Mucosa of descending colon (tissue), 3 donors: ENCODE measurements around the gene ANO10. TPM values are rescaled to one million over a fixed set of nuclear protein-coding genes. Genes with fewer than 3 reads are reported as not detected.
A peak's percentile ranks its signal among the peaks of the same experiment; 100 is the strongest.

Experiments
- ATAC-seq: fragments of 200-7000 bp; cut with Tn5 transposase; one replicate; pipeline ENCODE4 v1.9.1; 2020; ENCODE audit warnings: mild to moderate bottlenecking, moderate library complexity
- DNase-seq, 3 donors: peaks; one replicate each; pipeline ENCODE4 v3.0.0-alpha.2; 2020
- H3K36me3 ChIP-seq: fragments of 200-600 bp; one replicate; pipeline ENCODE4 v1.8.0; 2021; ENCODE audit warnings: low read depth, mild to moderate bottlenecking
- H3K4me1 ChIP-seq: fragments of 200-600 bp; one replicate; pipeline ENCODE4 v1.8.0; 2021; ENCODE audit warnings: low read depth, mild to moderate bottlenecking
- H3K4me3 ChIP-seq: fragments of 200-600 bp; one replicate; pipeline ENCODE4 v1.8.0; 2021; ENCODE audit warnings: mild to moderate bottlenecking
- H3K9me3 ChIP-seq: fragments of 200-600 bp; one replicate; pipeline ENCODE4 v1.8.0; 2021; ENCODE audit warnings: mild to moderate bottlenecking
- CTCF ChIP-seq: fragments of 200-600 bp; IDR thresholded peaks from one replicate; pipeline ENCODE4 v1.8.0; 2022; ENCODE audit warnings: antibody characterized with exemption, mild to moderate bottlenecking
- intact Hi-C, 2 donors: fragments of 100-400 bp; cut with DNase I in 1 of 2; cut with micrococcal nuclease in 1 of 2; formaldehyde crosslinking; loops; one replicate each; pipeline versions ENCODE4 v1.11.0 to v1.11.1; 2022; cut with DNase I, micrococcal nuclease
- total RNA-seq, 3 donors: library from RNA; stranded (reverse); fragmentation: NEBNext Ultra II Directional in 2 of 3; extraction: Animal tissue kit (Norgen Biotek cat#: 25700) in 2 of 3; gene quantifications; one replicate each; pipeline versions ENCODE4 v1.2.1 to v1.2.4, GENCODE V29; 2021 to 2023
- donor health status: DM: no; HTN: no; CAD: no; lungs with moderate emphysema.
- donor health status: DM: no; HTN: no; CAD: no.
- donor health status: DM: no; HTN: yes; CAD: no.

Gene ANO10
- total RNA-seq, 3 donors from 2014 or later: 46.6 to 100.0 (median 64.1) TPM

- TF ChIP-seq CTCF: no peak
- ATAC-seq: no peak
- intact Hi-C loops: no loop called here
Measured at GRCh38 chr3:43371494-43371893, 250.3 kb downstream of the ANO10 start.

GRCh38 chr3:43370293-43370980, 251.4 kb downstream of the ANO10 start:
- Histone ChIP-seq H3K36me3 (no peaks in the 10 kb centered on the region), H3K4me1 (no peaks in the 10 kb centered on the region), H3K4me3 (no peak overlapping the region), H3K9me3 (no peaks in the 10 kb centered on the region)
- TF ChIP-seq CTCF: no peak
- intact Hi-C loops: no loop called here
- DNase-seq (no peak), ATAC-seq (no peak)

More at GRCh38 chr3:43371494-43371893, 250.3 kb downstream of the ANO10 start:
- Histone ChIP-seq H3K36me3 (no peaks in the 10 kb centered on the region), H3K4me3 (no peak overlapping the region), H3K4me1 (no peaks in the 10 kb centered on the region), H3K9me3 (no peaks in the 10 kb centered on the region)
- DNase-seq: no peak

GRCh38 chr3:43369404-43370292, 252.2 kb downstream of the ANO10 start:
- DNase-seq: no peak
- ATAC-seq: peak; percentile 33
- Histone ChIP-seq H3K36me3 (no peaks in the 10 kb centered on the region), H3K4me3 (no peak overlapping the region), H3K4me1 (no peaks in the 10 kb centered on the region), H3K9me3 (no peaks in the 10 kb centered on the region)
- no peak for TF ChIP-seq CTCF
- intact Hi-C loops: no loop called here

- no peak for TF ChIP-seq CTCF
- ATAC-seq (peak; percentile 7), DNase-seq (no peak)
- Histone ChIP-seq H3K36me3 (no peaks in the 10 kb centered on the region), H3K4me3 (no peak overlapping the region), H3K9me3 (no peaks in the 10 kb centered on the region), H3K4me1 (no peaks in the 10 kb centered on the region)
- intact Hi-C loops: no loop called here
Measured at GRCh38 chr3:43366885-43367284, 254.9 kb downstream of the ANO10 start.

- Histone ChIP-seq H3K36me3 (no peaks in the 10 kb centered on the region), H3K4me3 (no peak overlapping the region), H3K9me3 (no peaks in the 10 kb centered on the region), H3K4me1 (no peaks in the 10 kb centered on the region)
- ATAC-seq: peak; percentile 3
- intact Hi-C loops: no loop called here
- DNase-seq: no peak
- no peak for TF ChIP-seq CTCF
Measured at GRCh38 chr3:43366481-43366880, 255.3 kb downstream of the ANO10 start.
